GM21515 (cell line): ENCODE results near the gene BHLHE23.

ENCODE experiments used
- ATAC-seq: cut with Tn5 transposase; IDR thresholded peaks from one replicate; pipeline ENCODE4 v1.9.1; 2021; ENCODE audit not compliant: unreplicated experiment

BHLHE23 gene

GRCh38 chr20:62993856-62994494 lies 12.8 kb downstream of the BHLHE23 start:
- no peak for ATAC-seq

- ATAC-seq, result no peak
Measured at GRCh38 chr20:62991863-62992262, 14.9 kb downstream of the BHLHE23 start.

GRCh38 chr20:62991196-62991807 lies 15.5 kb downstream of the BHLHE23 start:
- ATAC-seq, result no peak

- ATAC-seq, result no peak
Measured at GRCh38 chr20:62990306-62990825, 16.4 kb downstream of the BHLHE23 start.

GRCh38 chr20:62989201-62989601 lies 17.6 kb downstream of the BHLHE23 start:
- no peak for ATAC-seq

GRCh38 chr20:62987114-62987513 lies 19.6 kb downstream of the BHLHE23 start:
- ATAC-seq, result no peak

GRCh38 chr20:62986257-62986800 lies 20.4 kb downstream of the BHLHE23 start:
- no peak for ATAC-seq

- no peak for ATAC-seq
Measured at GRCh38 chr20:62985444-62985778, 21.4 kb downstream of the BHLHE23 start.

GRCh38 chr20:62984666-62985443 lies 21.9 kb downstream of the BHLHE23 start:
- ATAC-seq, result no peak

GRCh38 chr20:62983210-62983609 lies 23.6 kb downstream of the BHLHE23 start:
- ATAC-seq, result no peak

GRCh38 chr20:62982124-62983075 lies 24.4 kb downstream of the BHLHE23 start:
- no peak for ATAC-seq

GRCh38 chr20:62980970-62981369 lies 25.8 kb downstream of the BHLHE23 start:
- no peak for ATAC-seq

GRCh38 chr20:62980380-62980960 lies 26.3 kb downstream of the BHLHE23 start:
- ATAC-seq, result no peak

GRCh38 chr20:62979876-62980373 lies 26.8 kb downstream of the BHLHE23 start:
- no peak for ATAC-seq

- ATAC-seq, result no peak
Measured at GRCh38 chr20:62979310-62979709, 27.5 kb downstream of the BHLHE23 start.

- ATAC-seq, result no peak
Measured at GRCh38 chr20:62978561-62978943, 28.2 kb downstream of the BHLHE23 start.

- no peak for ATAC-seq
Measured at GRCh38 chr20:62977613-62978560, 28.9 kb downstream of the BHLHE23 start.

- no peak for ATAC-seq
Measured at GRCh38 chr20:62976886-62977285, 29.9 kb downstream of the BHLHE23 start.
